Suprapubic skin (tissue), 4 donors: ENCODE results near the gene FKBP5. TPM values are rescaled to one million over a fixed set of nuclear protein-coding genes. Genes with fewer than 3 reads are reported as not detected.

Experiments
- DNase-seq, 2 donors: peaks; one replicate each; pipeline ENCODE4 v3.0.0-alpha.2; 2019; ENCODE audit warnings: low spot score in 2 of 2
- H3K27ac ChIP-seq: fragments of 200-600 bp; sonication (generic); one replicate; pipeline ENCODE4 v1.5.1; 2019
- H3K27me3 ChIP-seq: fragments of 200-600 bp; sonication (generic); one replicate; pipeline ENCODE4 v1.5.1; 2019
- H3K36me3 ChIP-seq: fragments of 200-600 bp; sonication (generic); one replicate; pipeline ENCODE4 v1.5.1; 2019
- H3K4me1 ChIP-seq: fragments of 200-600 bp; sonication (generic); one replicate; pipeline ENCODE4 v1.5.1; 2019
- H3K4me3 ChIP-seq: fragments of 200-600 bp; sonication (generic); one replicate; pipeline ENCODE4 v1.5.1; 2019; ENCODE audit warnings: mild to moderate bottlenecking
- H3K9me3 ChIP-seq: fragments of 200-600 bp; sonication (generic); one replicate; pipeline ENCODE4 v1.5.1; 2019
- CTCF ChIP-seq, 2 donors: fragments of 200-600 bp in 1 of 2; fragments of 450-650 bp in 1 of 2; sonication (generic) in 1 of 2; IDR thresholded peaks; one replicate each; pipeline ENCODE4 v1.5.1; 2016 to 2019; ENCODE audit warnings: antibody characterized with exemption in 2 of 2, mild to moderate bottlenecking in 1 of 2, moderate library complexity in 1 of 2
- EP300 ChIP-seq: sonication (generic); formaldehyde crosslinking; IDR thresholded peaks from one replicate; pipeline ENCODE4 v1.6.1; 2017; ENCODE audit warnings: antibody characterized with exemption
- POLR2A ChIP-seq, 2 donors: fragments of 450-650 bp; IDR thresholded peaks; one replicate each; pipeline ENCODE4 v1.6.1; 2017; ENCODE audit warnings: antibody characterized with exemption in 2 of 2, mild to moderate bottlenecking in 2 of 2, moderate library complexity in 2 of 2
- POLR2AphosphoS5 ChIP-seq, 3 donors: sonication (generic); formaldehyde crosslinking; IDR thresholded peaks; one replicate each; pipeline ENCODE4 v1.6.1; 2017; ENCODE audit warnings: antibody characterized with exemption in 3 of 3
- WGBS: methylation state at CpG from one replicate; pipeline ENCODE4 v1.1.5; 2018; 5-methylcytosine and 5-hydroxymethylcytosine counted together
- total RNA-seq, 4 donors: library from RNA; depleted of rRNA; stranded (reverse); fragments of >200 nt; gene quantifications; one replicate each; pipeline ENCODE4 v1.1.0, GENCODE V29; 2016

The FKBP5 gene
- total RNA-seq, 4 donors from 2014 or later = 198 to 321 (median 244) TPM

GRCh38 chr6:35725081-35725708 lies 36.5 kb upstream of the FKBP5 start:
- no peak for TF ChIP-seq POLR2A (IDR thresholded peaks at IDR 0.05)
- TF ChIP-seq CTCF (IDR thresholded peaks at IDR 0.05) = no peak
- TF ChIP-seq EP300 = no peak
- TF ChIP-seq POLR2AphosphoS5 (IDR thresholded peaks at IDR 0.05) = no peak
- H3K4me3 ChIP-seq = no peak overlapping the region
- H3K36me3 ChIP-seq = no peaks in the 10 kb centered on the region
- WGBS = 72% methylated on average over 5 of the region's 5 CpGs
- H3K27me3 ChIP-seq = no peaks in the 10 kb centered on the region
- peaks cover 98% of the 10 kb centered on the region for H3K4me1 ChIP-seq
- H3K27ac ChIP-seq = peak overlapping the region; percentile 100
- no peaks in the 10 kb centered on the region for H3K9me3 ChIP-seq
- no peak for DNase-seq

GRCh38 chr6:35724471-35724870 lies 35.8 kb upstream of the FKBP5 start:
- WGBS = 83% methylated on average over 2 of the region's 2 CpGs
- H3K36me3 ChIP-seq = no peaks in the 10 kb centered on the region
- H3K27ac ChIP-seq = peak overlapping the region; percentile 100
- peaks cover 98% of the 10 kb centered on the region for H3K4me1 ChIP-seq
- no peak for DNase-seq
- no peak overlapping the region for H3K4me3 ChIP-seq
- no peaks in the 10 kb centered on the region for H3K27me3 ChIP-seq
- no peaks in the 10 kb centered on the region for H3K9me3 ChIP-seq
- TF ChIP-seq CTCF (IDR thresholded peaks at IDR 0.05) (no peak), POLR2A (IDR thresholded peaks at IDR 0.05) (no peak)

GRCh38 chr6:35724059-35724458 lies 35.3 kb upstream of the FKBP5 start:
- Histone ChIP-seq H3K4me1 (peaks cover 98% of the 10 kb centered on the region), H3K4me3 (no peak overlapping the region), H3K27me3 (no peaks in the 10 kb centered on the region), H3K36me3 (no peaks in the 10 kb centered on the region), H3K27ac (peak overlapping the region; percentile 100), H3K9me3 (no peaks in the 10 kb centered on the region)
- TF ChIP-seq POLR2A (IDR thresholded peaks at IDR 0.05) = no peak
- no peak for TF ChIP-seq EP300
- TF ChIP-seq POLR2AphosphoS5 (IDR thresholded peaks at IDR 0.05) = no peak
- TF ChIP-seq CTCF (IDR thresholded peaks at IDR 0.05) = no peak
- DNase-seq = no peak
- 95% methylated on average over 4 of the region's 4 CpGs for WGBS

GRCh38 chr6:35723587-35723986 lies 34.9 kb upstream of the FKBP5 start:
- Histone ChIP-seq H3K4me1 (peaks cover 98% of the 10 kb centered on the region), H3K36me3 (no peaks in the 10 kb centered on the region), H3K4me3 (no peak overlapping the region), H3K9me3 (no peaks in the 10 kb centered on the region), H3K27me3 (no peaks in the 10 kb centered on the region), H3K27ac (peak overlapping the region; percentile 100)
- no peak for DNase-seq
- WGBS = 94% methylated on average over 2 of the region's 2 CpGs
- TF ChIP-seq CTCF (IDR thresholded peaks at IDR 0.05) (no peak), POLR2AphosphoS5 (IDR thresholded peaks at IDR 0.05) (no peak), POLR2A (IDR thresholded peaks at IDR 0.05) (no peak), EP300 (no peak)

GRCh38 chr6:35722121-35722761 lies 33.5 kb upstream of the FKBP5 start:
- WGBS = 70% methylated on average over 10 of the region's 10 CpGs
- Histone ChIP-seq H3K27ac (peak overlapping the region; percentile 100), H3K4me1 (peaks cover 97% of the 10 kb centered on the region), H3K36me3 (no peaks in the 10 kb centered on the region), H3K27me3 (no peaks in the 10 kb centered on the region), H3K9me3 (no peaks in the 10 kb centered on the region), H3K4me3 (no peak overlapping the region)
- TF ChIP-seq POLR2A (IDR thresholded peaks at IDR 0.05) (no peak), EP300 (peak; percentile 46), CTCF (IDR thresholded peaks at IDR 0.05) (no peak), POLR2AphosphoS5 (IDR thresholded peaks at IDR 0.05) (no peak)
- DNase-seq = no peak
